Parathyroid adenoma (tissue), 2 donors: Measurements from ENCODE around the gene RBM28.

Source experiments
- H2AFZ ChIP-seq: fragments of 300-600 bp; sonication (generic); one replicate; pipeline ENCODE4 v1.7.0; 2017; ENCODE audit warnings: antibody characterized with exemption, mild to moderate bottlenecking
- H3K27ac ChIP-seq: fragments of 300-600 bp; sonication (generic); one replicate; pipeline ENCODE4 v1.7.0; 2017
- H3K27me3 ChIP-seq: fragments of 300-600 bp; sonication (generic); one replicate; pipeline ENCODE4 v1.7.0; 2017; ENCODE audit warnings: low read length; ENCODE audit not compliant: control insufficient read depth, insufficient read depth
- H3K36me3 ChIP-seq: fragments of 300-600 bp; sonication (generic); one replicate; pipeline ENCODE4 v1.7.0; 2017; ENCODE audit warnings: low read length; ENCODE audit not compliant: control insufficient read depth, insufficient read depth
- H3K4me1 ChIP-seq: fragments of 300-600 bp; sonication (generic); one replicate; pipeline ENCODE4 v1.7.0; 2017; ENCODE audit warnings: control low read depth
- H3K4me2 ChIP-seq: fragments of 300-600 bp; sonication (generic); one replicate; pipeline ENCODE4 v1.7.0; 2017; ENCODE audit warnings: low read length
- H3K4me3 ChIP-seq: fragments of 300-600 bp; sonication (generic); one replicate; pipeline ENCODE4 v1.7.0; 2017; ENCODE audit warnings: low read depth, low read length
- H3K79me2 ChIP-seq: fragments of 300-600 bp; sonication (generic); one replicate; pipeline ENCODE4 v1.7.0; 2017; ENCODE audit warnings: control low read depth
- H3K9ac ChIP-seq: fragments of 300-600 bp; sonication (generic); one replicate; pipeline ENCODE4 v1.7.0; 2017; ENCODE audit warnings: mild to moderate bottlenecking
- H3K9me3 ChIP-seq: fragments of 300-600 bp; sonication (generic); one replicate; pipeline ENCODE4 v1.7.0; 2017; ENCODE audit warnings: low read length; ENCODE audit not compliant: control insufficient read depth
- TF ChIP-seq, protein P1 (sequence below): fragments of 300-600 bp; sonication (generic); IDR thresholded peaks from one replicate; pipeline ENCODE4 v1.7.0; 2017; ENCODE audit warnings: antibody characterized with exemption, mild to moderate bottlenecking
- donor health status: primary hyperparathyroidism.

Gene RBM28

GRCh38 chr7:128389618-128390329 is 46.1 kb upstream of the RBM28 start:
- H3K4me1 ChIP-seq, result no peaks in the 10 kb centered on the region
- no peaks in the 10 kb centered on the region for H3K36me3 ChIP-seq
- no peak overlapping the region for H3K4me3 ChIP-seq
- no peaks in the 10 kb centered on the region for H3K9me3 ChIP-seq
- H3K4me2 ChIP-seq, result no peak overlapping the region
- no peaks in the 10 kb centered on the region for H3K79me2 ChIP-seq
- H2AFZ ChIP-seq, result no peak overlapping the region
- TF ChIP-seq, protein P1, sequence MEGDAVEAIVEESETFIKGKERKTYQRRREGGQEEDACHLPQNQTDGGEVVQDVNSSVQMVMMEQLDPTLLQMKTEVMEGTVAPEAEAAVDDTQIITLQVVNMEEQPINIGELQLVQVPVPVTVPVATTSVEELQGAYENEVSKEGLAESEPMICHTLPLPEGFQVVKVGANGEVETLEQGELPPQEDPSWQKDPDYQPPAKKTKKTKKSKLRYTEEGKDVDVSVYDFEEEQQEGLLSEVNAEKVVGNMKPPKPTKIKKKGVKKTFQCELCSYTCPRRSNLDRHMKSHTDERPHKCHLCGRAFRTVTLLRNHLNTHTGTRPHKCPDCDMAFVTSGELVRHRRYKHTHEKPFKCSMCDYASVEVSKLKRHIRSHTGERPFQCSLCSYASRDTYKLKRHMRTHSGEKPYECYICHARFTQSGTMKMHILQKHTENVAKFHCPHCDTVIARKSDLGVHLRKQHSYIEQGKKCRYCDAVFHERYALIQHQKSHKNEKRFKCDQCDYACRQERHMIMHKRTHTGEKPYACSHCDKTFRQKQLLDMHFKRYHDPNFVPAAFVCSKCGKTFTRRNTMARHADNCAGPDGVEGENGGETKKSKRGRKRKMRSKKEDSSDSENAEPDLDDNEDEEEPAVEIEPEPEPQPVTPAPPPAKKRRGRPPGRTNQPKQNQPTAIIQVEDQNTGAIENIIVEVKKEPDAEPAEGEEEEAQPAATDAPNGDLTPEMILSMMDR, result no peak
- H3K27me3 ChIP-seq, result no peaks in the 10 kb centered on the region
- no peak overlapping the region for H3K9ac ChIP-seq
- no peak overlapping the region for H3K27ac ChIP-seq

GRCh38 chr7:128389085-128389617 is 45.4 kb upstream of the RBM28 start:
- TF ChIP-seq, protein P1, result no peak
- Histone ChIP-seq H3K27ac (no peak overlapping the region), H3K27me3 (no peaks in the 10 kb centered on the region), H3K4me1 (no peaks in the 10 kb centered on the region), H3K4me2 (no peak overlapping the region), H2AFZ (no peak overlapping the region), H3K36me3 (no peaks in the 10 kb centered on the region), H3K4me3 (no peak overlapping the region), H3K9me3 (no peaks in the 10 kb centered on the region), H3K79me2 (no peaks in the 10 kb centered on the region), H3K9ac (no peak overlapping the region)

GRCh38 chr7:128388145-128388485 is 44.4 kb upstream of the RBM28 start:
- H3K4me3 ChIP-seq, result no peak overlapping the region
- no peaks in the 10 kb centered on the region for H3K27me3 ChIP-seq
- no peaks in the 10 kb centered on the region for H3K36me3 ChIP-seq
- H3K4me2 ChIP-seq, result no peak overlapping the region
- H2AFZ ChIP-seq, result no peak overlapping the region
- TF ChIP-seq, protein P1, result no peak
- H3K4me1 ChIP-seq, result no peaks in the 10 kb centered on the region
- no peak overlapping the region for H3K9ac ChIP-seq
- no peaks in the 10 kb centered on the region for H3K79me2 ChIP-seq
- H3K9me3 ChIP-seq, result no peaks in the 10 kb centered on the region
- no peak overlapping the region for H3K27ac ChIP-seq

- no peaks in the 10 kb centered on the region for H3K79me2 ChIP-seq
- H3K4me2 ChIP-seq, result no peak overlapping the region
- no peak overlapping the region for H3K9ac ChIP-seq
- TF ChIP-seq, protein P1, result peak; percentile 84
- H3K4me1 ChIP-seq, result no peaks in the 10 kb centered on the region
- no peak overlapping the region for H3K27ac ChIP-seq
- H3K27me3 ChIP-seq, result no peaks in the 10 kb centered on the region
- H3K36me3 ChIP-seq, result no peaks in the 10 kb centered on the region
- no peaks in the 10 kb centered on the region for H3K9me3 ChIP-seq
- H3K4me3 ChIP-seq, result no peak overlapping the region
- H2AFZ ChIP-seq, result peak overlapping the region; percentile 51
Observed at GRCh38 chr7:128387216-128388144, 43.8 kb upstream of the RBM28 start.
